ENCODE measurements around the gene LHPP. TPM values are rescaled to one million over a fixed set of nuclear protein-coding genes. Genes with fewer than 3 reads are reported as not detected.

LHPP gene
- polyA plus RNA-seq, 2 of the 4 experiments (the other 2 are of a cell fraction) = 14.4 to 18.6 TPM

GRCh38 chr10:124572751-124573150 is 111.1 kb downstream of the LHPP start:
- H3K4me3 ChIP-seq = no peak overlapping the region
- H3K27ac ChIP-seq = no peak overlapping the region
- DNase-seq (ENCODE audit: low read depth in 1 of 2, low spot score in 1 of 2) (no peak), ATAC-seq (no peak), FAIRE-seq (no peak)
- CTCF ChIA-PET = interaction anchor here (1.0 kb wide), 1 partner anchor 13 kb away, joined by 3 read pairs; no protein-coding TSS in a partner anchor
- H3K9me3 ChIP-seq = no peaks in the 10 kb centered on the region
- no peaks in the 10 kb centered on the region for H3K4me1 ChIP-seq
- WGBS (ENCODE audit: missing lambda C conversion rate) = 71% methylated on average over 11 of the region's 11 CpGs
- TF ChIP-seq RNF2 (IDR thresholded peaks at IDR 0.05; ENCODE audit: borderline replicate concordance, low read depth) (no peak), HES2 (IDR thresholded peaks at IDR 0.05) (no peak), RCOR1 (IDR thresholded peaks at IDR 0.05; ENCODE audit: low read depth, low read length) (no peak), PBX3 (IDR thresholded peaks at IDR 0.05) (no peak), EHF (CRISPR knock-in tag; IDR thresholded peaks at IDR 0.05) (no peak), BCL3 (IDR thresholded peaks at IDR 0.05) (no peak), CBX8 (IDR thresholded peaks at IDR 0.05) (no peak)
- no peak overlapping the region for H3K4me2 ChIP-seq
- POLR2A ChIA-PET = no interaction called here

GRCh38 chr10:124573726-124574455 is 112.3 kb downstream of the LHPP start:
- CTCF ChIA-PET = no interaction called here
- no peak for FAIRE-seq
- no peak overlapping the region for H3K27ac ChIP-seq
- WGBS (ENCODE audit: missing lambda C conversion rate) = 63% methylated on average over 20 of the region's 31 CpGs
- DNase-seq (ENCODE audit: low read depth in 1 of 2, low spot score in 1 of 2) = no peak
- no peaks in the 10 kb centered on the region for H3K4me1 ChIP-seq
- POLR2A ChIA-PET = no interaction called here
- TF ChIP-seq RCOR1 (IDR thresholded peaks at IDR 0.05; ENCODE audit: low read depth, low read length) = no peak
- TF ChIP-seq KDM5A (IDR thresholded peaks at IDR 0.05) = no peak
- ATAC-seq = no peak
- H3K4me3 ChIP-seq = no peak overlapping the region
- H3K9me3 ChIP-seq = no peaks in the 10 kb centered on the region
- H3K4me2 ChIP-seq = no peak overlapping the region

DNA sequence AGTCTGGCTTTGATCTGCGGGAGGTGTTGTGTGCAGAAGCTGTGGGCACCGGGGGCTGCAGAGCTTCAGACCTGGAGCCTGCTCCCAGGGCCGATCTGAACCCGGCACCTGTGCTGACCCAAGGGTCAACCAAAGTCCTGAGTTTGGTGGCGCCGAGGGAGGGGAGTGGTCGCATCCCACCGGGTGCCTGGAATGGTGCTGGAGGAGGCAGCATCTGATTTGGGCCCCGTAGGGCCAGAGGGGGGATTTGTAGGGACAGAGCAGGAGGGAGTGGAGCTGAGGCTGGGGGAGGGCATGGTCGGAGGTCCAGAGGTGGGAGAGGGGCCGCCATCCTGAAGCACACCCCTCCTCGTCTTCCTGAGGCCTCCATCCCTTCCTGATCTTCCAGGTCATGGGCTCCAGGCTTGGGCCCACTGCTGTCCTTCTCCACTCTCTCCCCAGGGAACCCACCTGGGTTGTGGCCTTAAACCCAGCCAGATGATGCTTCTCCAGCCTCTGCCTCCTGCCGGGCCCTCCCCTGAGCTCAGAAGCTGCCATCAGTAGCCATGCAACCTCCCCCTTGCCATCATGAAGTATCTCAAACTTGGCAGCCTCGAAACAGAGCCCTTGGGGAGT is 112.9 kb downstream of the LHPP start:
- no peak overlapping the region for H3K27ac ChIP-seq
- ChIA-PET CTCF (no interaction called here), POLR2A (no interaction called here)
- H3K9me3 ChIP-seq = no peaks in the 10 kb centered on the region
- H3K4me1 ChIP-seq = no peaks in the 10 kb centered on the region
- TF ChIP-seq HOXA7 (CRISPR knock-in tag; IDR thresholded peaks at IDR 0.05) (no peak), ZNF302 (CRISPR knock-in tag; IDR thresholded peaks at IDR 0.05) (no peak), MAZ (IDR thresholded peaks at IDR 0.05; ENCODE audit: borderline replicate concordance, low read depth, low read length) (no peak), NR3C1 (IDR thresholded peaks at IDR 0.05) (no peak), CBX8 (IDR thresholded peaks at IDR 0.05) (no peak), RNF2 (IDR thresholded peaks at IDR 0.05; ENCODE audit: borderline replicate concordance, low read depth) (no peak), HES2 (IDR thresholded peaks at IDR 0.05) (no peak), BCL3 (IDR thresholded peaks at IDR 0.05) (no peak), CBX2 (IDR thresholded peaks at IDR 0.05; ENCODE audit: borderline replicate concordance, low read depth) (no peak), EHMT2 (IDR thresholded peaks at IDR 0.05; ENCODE audit: low read depth) (no peak), REST (IDR thresholded peaks at IDR 0.05) (no peak), HOXB13 (CRISPR knock-in tag; IDR thresholded peaks at IDR 0.05; ENCODE audit: low read depth) (no peak), EP300 (IDR thresholded peaks at IDR 0.05) (no peak), RFX5 (IDR thresholded peaks at IDR 0.05) (no peak), E2F6 (IDR thresholded peaks at IDR 0.05; ENCODE audit: borderline replicate concordance, low read depth) (no peak), RAD21 (conservative IDR thresholded peaks at IDR 0.05 in 1 of 2, IDR thresholded peaks at IDR 0.05 in 1 of 2) (no peak), KDM5A (IDR thresholded peaks at IDR 0.05) (no peak)
- no peak overlapping the region for H3K4me2 ChIP-seq
- WGBS (ENCODE audit: missing lambda C conversion rate) = 59% methylated on average over 14 of the region's 14 CpGs
- ATAC-seq (no peak), FAIRE-seq (no peak), DNase-seq (ENCODE audit: low read depth in 1 of 2, low spot score in 1 of 2) (no peak)
- H3K4me3 ChIP-seq = no peak overlapping the region
